Fibroblast of villous mesenchyme (primary cell): ENCODE data around the gene CLSTN3. TPM values are rescaled to one million over a fixed set of nuclear protein-coding genes. Genes with fewer than 3 reads are reported as not detected.

Experiments used
- DNase-seq: peaks from one replicate; pipeline ENCODE4 v3.0.0-alpha.2; 2010; ENCODE audit warnings: low read depth
- H3K4me3 ChIP-seq: 2 replicates; pipeline ENCODE4 v1.5.1; 2011; ENCODE audit warnings: low read depth, mild to moderate bottlenecking, low read length
- CTCF ChIP-seq: IDR thresholded peaks from 2 replicates; pipeline ENCODE4 v1.5.1; 2012; ENCODE audit warnings: low read depth, mild to moderate bottlenecking, low read length; ENCODE audit not compliant: insufficient read depth
- total RNA-seq: library from RNA; depleted of rRNA; stranded (reverse); fragments of >200 nt; gene quantifications from 2 replicates; pipeline ENCODE4 v1.2.3, GENCODE V29; 2012

The CLSTN3 gene
- total RNA-seq, 1 donor, result 19.0 TPM

GRCh38 chr12:7161327-7161726, 31.2 kb downstream of the CLSTN3 start:
- no peak for TF ChIP-seq CTCF
- H3K4me3 ChIP-seq, result no peak overlapping the region
- DNase-seq, result no peak

GRCh38 chr12:7161811-7162210, 31.6 kb downstream of the CLSTN3 start:
- peak; percentile 79 for DNase-seq
- H3K4me3 ChIP-seq, result no peak overlapping the region
- TF ChIP-seq CTCF, result no peak

GRCh38 chr12:7162691-7163114, 32.5 kb downstream of the CLSTN3 start:
- peak; percentile 61 for TF ChIP-seq CTCF
- peak; percentile 24 for DNase-seq
- no peak overlapping the region for H3K4me3 ChIP-seq

- no peak overlapping the region for H3K4me3 ChIP-seq
- no peak for DNase-seq
- TF ChIP-seq CTCF, result no peak
Observed at GRCh38 chr12:7169951-7170350, 39.8 kb downstream of the CLSTN3 start.

- no peak for TF ChIP-seq CTCF
- no peak overlapping the region for H3K4me3 ChIP-seq
- DNase-seq, result no peak
Observed at GRCh38 chr12:7171854-7172253, 41.7 kb downstream of the CLSTN3 start.

- no peak for TF ChIP-seq CTCF
- peak; percentile 24 for DNase-seq
- no peak overlapping the region for H3K4me3 ChIP-seq
Observed at GRCh38 chr12:7175493-7175892, 45.3 kb downstream of the CLSTN3 start.

- DNase-seq, result no peak
- no peak overlapping the region for H3K4me3 ChIP-seq
- TF ChIP-seq CTCF, result no peak
Observed at GRCh38 chr12:7176595-7176994, 46.4 kb downstream of the CLSTN3 start.
